T-helper 17 cell (primary cell): ENCODE data around the gene ZMYND11. TPM values are rescaled to one million over a fixed set of nuclear protein-coding genes. Genes with fewer than 3 reads are reported as not detected.
"Not testable (repeated sequence)": the region's sequence is repeated elsewhere in the genome, so short reads cannot be mapped to it uniquely, and the experiment has no call there.

ENCODE experiments used
- ATAC-seq: fragments of 150-1000 bp; cut with Tn5 transposase; 2 replicates; pipeline ENCODE4 v1.10.0; 2021; ENCODE audit warnings: mild to moderate bottlenecking, moderate library complexity
- DNase-seq, 3 donors: peaks; one replicate each; pipeline versions ENCODE4 v3.0.0 to v3.0.0-alpha.2; 2020 to 2021
- H3K9me3 ChIP-seq: one replicate; pipeline ENCODE4 v1.7.0; 2013; ENCODE audit warnings: low read length, mild to moderate bottlenecking; ENCODE audit not compliant: control insufficient read depth, poor library complexity, severe bottlenecking
- H3K27ac Mint-ChIP-seq: one replicate; pipeline ENCODE4 v1.8.0; 2022; ENCODE audit warnings: mild to moderate bottlenecking, moderate library complexity, mixed read lengths
- H3K27me3 Mint-ChIP-seq: one replicate; pipeline ENCODE4 v1.8.0; 2022; ENCODE audit warnings: mixed read lengths
- H3K36me3 Mint-ChIP-seq: one replicate; pipeline ENCODE4 v1.8.0; 2022; ENCODE audit warnings: low read depth, mixed read lengths
- H3K4me1 Mint-ChIP-seq: one replicate; pipeline ENCODE4 v1.8.0; 2022; ENCODE audit warnings: mild to moderate bottlenecking, mixed read lengths
- H3K4me3 Mint-ChIP-seq: one replicate; pipeline ENCODE4 v1.8.0; 2022; ENCODE audit warnings: mild to moderate bottlenecking, moderate library complexity, mixed read lengths
- total RNA-seq, 4 donors: library from RNA in 2 of 4; stranded (reverse) in 2 of 4; gene quantifications; one replicate each; pipeline ENCODE4 v1.2.3 and lab custom pipeline; 2022 to 2026

Gene ZMYND11
- total RNA-seq, 2 donors from 2014 or later, result 41.3 TPM

- peak overlapping the region; percentile 92 for H3K4me3 Mint-ChIP-seq
- H3K27ac Mint-ChIP-seq, result peak overlapping the region; percentile 89
- H3K36me3 Mint-ChIP-seq, result no peaks in the 10 kb centered on the region
- H3K27me3 Mint-ChIP-seq, result no peaks in the 10 kb centered on the region
- no peaks in the 10 kb centered on the region for H3K9me3 ChIP-seq
- DNase-seq (peak in 2 of 3 donors; percentile 14 to 22), ATAC-seq (peak; percentile 36)
- H3K4me1 Mint-ChIP-seq, result peaks cover 20% of the 10 kb centered on the region
Measured at GRCh38 chr10:137031-137430, 1.8 kb downstream of the ZMYND11 start.

- no peaks in the 10 kb centered on the region for H3K27me3 Mint-ChIP-seq
- H3K4me1 Mint-ChIP-seq, result peaks cover 23% of the 10 kb centered on the region
- ATAC-seq, result no peak
- H3K36me3 Mint-ChIP-seq, result no peaks in the 10 kb centered on the region
- H3K27ac Mint-ChIP-seq, result no peak overlapping the region
- DNase-seq, result no peak
- H3K9me3 ChIP-seq, result no peaks in the 10 kb centered on the region
- H3K4me3 Mint-ChIP-seq, result peak overlapping the region; percentile 92
Measured at GRCh38 chr10:137606-138005, 2.4 kb downstream of the ZMYND11 start.

GRCh38 chr10:142371-142770 lies 7.1 kb downstream of the ZMYND11 start:
- H3K4me3 Mint-ChIP-seq, result no peak overlapping the region
- no peaks in the 10 kb centered on the region for H3K36me3 Mint-ChIP-seq
- H3K27ac Mint-ChIP-seq, result no peak overlapping the region
- no peaks in the 10 kb centered on the region for H3K27me3 Mint-ChIP-seq
- no peaks in the 10 kb centered on the region for H3K9me3 ChIP-seq
- H3K4me1 Mint-ChIP-seq, result peaks cover 32% of the 10 kb centered on the region
- ATAC-seq (no peak), DNase-seq (no peak)

GRCh38 chr10:152915-153314 lies 17.7 kb downstream of the ZMYND11 start:
- H3K36me3 Mint-ChIP-seq, result no peaks in the 10 kb centered on the region
- H3K4me3 Mint-ChIP-seq, result no peak overlapping the region
- peaks cover 16% of the 10 kb centered on the region for H3K4me1 Mint-ChIP-seq
- H3K27me3 Mint-ChIP-seq, result no peaks in the 10 kb centered on the region
- H3K9me3 ChIP-seq, result no peaks in the 10 kb centered on the region
- ATAC-seq (no peak), DNase-seq (no peak)
- H3K27ac Mint-ChIP-seq, result no peak overlapping the region

GRCh38 chr10:154348-154747 lies 19.1 kb downstream of the ZMYND11 start:
- Mint-ChIP-seq H3K27me3 (no peaks in the 10 kb centered on the region), H3K4me1 (peaks cover 13% of the 10 kb centered on the region), H3K4me3 (no peak overlapping the region), H3K36me3 (no peaks in the 10 kb centered on the region), H3K27ac (no peak overlapping the region)
- DNase-seq, result no peak
- no peaks in the 10 kb centered on the region for H3K9me3 ChIP-seq
- ATAC-seq, result no peak

- DNase-seq (no peak), ATAC-seq (no peak)
- no peak overlapping the region for H3K27ac Mint-ChIP-seq
- peaks cover 7% of the 10 kb centered on the region for H3K36me3 Mint-ChIP-seq
- no peaks in the 10 kb centered on the region for H3K9me3 ChIP-seq
- H3K27me3 Mint-ChIP-seq, result no peaks in the 10 kb centered on the region
- H3K4me1 Mint-ChIP-seq, result peaks cover 7% of the 10 kb centered on the region
- no peak overlapping the region for H3K4me3 Mint-ChIP-seq
Measured at GRCh38 chr10:167383-167782, 32.1 kb downstream of the ZMYND11 start.

GRCh38 chr10:173741-174140 lies 38.5 kb downstream of the ZMYND11 start:
- DNase-seq (no peak), ATAC-seq (no peak)
- no peak overlapping the region for H3K27ac Mint-ChIP-seq
- peaks cover 3% of the 10 kb centered on the region for H3K36me3 Mint-ChIP-seq
- H3K4me1 Mint-ChIP-seq, result peaks cover 7% of the 10 kb centered on the region
- no peak overlapping the region for H3K4me3 Mint-ChIP-seq
- no peaks in the 10 kb centered on the region for H3K27me3 Mint-ChIP-seq
- no peaks in the 10 kb centered on the region for H3K9me3 ChIP-seq

GRCh38 chr10:176677-177076 lies 41.4 kb downstream of the ZMYND11 start:
- ATAC-seq, result no peak
- DNase-seq, result no peak
- H3K27ac Mint-ChIP-seq, result peak overlapping the region; percentile 51
- peaks cover 10% of the 10 kb centered on the region for H3K4me1 Mint-ChIP-seq
- peaks cover 2% of the 10 kb centered on the region for H3K36me3 Mint-ChIP-seq
- H3K27me3 Mint-ChIP-seq, result no peaks in the 10 kb centered on the region
- H3K4me3 Mint-ChIP-seq, result no peak overlapping the region
- H3K9me3 ChIP-seq, result no peaks in the 10 kb centered on the region

GRCh38 chr10:178208-178607 lies 43.0 kb downstream of the ZMYND11 start:
- ATAC-seq, result peak; percentile 46
- peak overlapping the region; percentile 43 for H3K27ac Mint-ChIP-seq
- no peaks in the 10 kb centered on the region for H3K9me3 ChIP-seq
- H3K4me1 Mint-ChIP-seq, result peaks cover 17% of the 10 kb centered on the region
- H3K4me3 Mint-ChIP-seq, result no peak overlapping the region
- peaks cover 2% of the 10 kb centered on the region for H3K36me3 Mint-ChIP-seq
- no peaks in the 10 kb centered on the region for H3K27me3 Mint-ChIP-seq
- no peak for DNase-seq

GRCh38 chr10:178723-179122 lies 43.5 kb downstream of the ZMYND11 start:
- Mint-ChIP-seq H3K4me1 (peaks cover 17% of the 10 kb centered on the region), H3K27me3 (no peaks in the 10 kb centered on the region), H3K36me3 (peaks cover 2% of the 10 kb centered on the region), H3K27ac (no peak overlapping the region), H3K4me3 (no peak overlapping the region)
- DNase-seq (no peak), ATAC-seq (no peak)
- H3K9me3 ChIP-seq, result no peaks in the 10 kb centered on the region

- Mint-ChIP-seq H3K27me3 (no peaks in the 10 kb centered on the region), H3K4me1 (peaks cover 10% of the 10 kb centered on the region), H3K4me3 (peak overlapping the region; percentile 61), H3K36me3 (peaks cover 6% of the 10 kb centered on the region), H3K27ac (peak overlapping the region; percentile 69)
- ATAC-seq (no peak), DNase-seq (no peak)
- no peaks in the 10 kb centered on the region for H3K9me3 ChIP-seq
Measured at GRCh38 chr10:182441-183201, 47.4 kb downstream of the ZMYND11 start.

GRCh38 chr10:184174-184573 lies 48.9 kb downstream of the ZMYND11 start:
- ATAC-seq (no peak), DNase-seq (no peak)
- no peak overlapping the region for H3K4me3 Mint-ChIP-seq
- no peaks in the 10 kb centered on the region for H3K9me3 ChIP-seq
- peaks cover 6% of the 10 kb centered on the region for H3K36me3 Mint-ChIP-seq
- H3K27ac Mint-ChIP-seq, result no peak overlapping the region
- peaks cover 12% of the 10 kb centered on the region for H3K4me1 Mint-ChIP-seq
- no peaks in the 10 kb centered on the region for H3K27me3 Mint-ChIP-seq

- ATAC-seq, result no peak
- no peak overlapping the region for H3K27ac Mint-ChIP-seq
- peaks cover 12% of the 10 kb centered on the region for H3K4me1 Mint-ChIP-seq
- H3K9me3 ChIP-seq, result no peaks in the 10 kb centered on the region
- H3K4me3 Mint-ChIP-seq, result no peak overlapping the region
- peaks cover 6% of the 10 kb centered on the region for H3K36me3 Mint-ChIP-seq
- no peak for DNase-seq
- H3K27me3 Mint-ChIP-seq, result no peaks in the 10 kb centered on the region
Measured at GRCh38 chr10:184911-185310, 49.7 kb downstream of the ZMYND11 start.

- ATAC-seq, H3K9me3 ChIP-seq: not testable (repeated sequence)
Measured at GRCh38 chr10:185571-185970, 50.3 kb downstream of the ZMYND11 start.

More at GRCh38 chr10:185571-185970, 50.3 kb downstream of the ZMYND11 start:
- H3K4me1 Mint-ChIP-seq, result peaks cover 17% of the 10 kb centered on the region
- not testable (repeated sequence) for DNase-seq, H3K27ac Mint-ChIP-seq, H3K4me3 Mint-ChIP-seq, H3K27me3 Mint-ChIP-seq, H3K36me3 Mint-ChIP-seq
